ENCODE measurements around the gene LMLN.
A peak's percentile ranks its signal among the peaks of the same experiment; 100 is the strongest.
"Not testable (repeated sequence)": the region's sequence is repeated elsewhere in the genome, so short reads cannot be mapped to it uniquely, and the experiment has no call there.

The LMLN gene

DNA sequence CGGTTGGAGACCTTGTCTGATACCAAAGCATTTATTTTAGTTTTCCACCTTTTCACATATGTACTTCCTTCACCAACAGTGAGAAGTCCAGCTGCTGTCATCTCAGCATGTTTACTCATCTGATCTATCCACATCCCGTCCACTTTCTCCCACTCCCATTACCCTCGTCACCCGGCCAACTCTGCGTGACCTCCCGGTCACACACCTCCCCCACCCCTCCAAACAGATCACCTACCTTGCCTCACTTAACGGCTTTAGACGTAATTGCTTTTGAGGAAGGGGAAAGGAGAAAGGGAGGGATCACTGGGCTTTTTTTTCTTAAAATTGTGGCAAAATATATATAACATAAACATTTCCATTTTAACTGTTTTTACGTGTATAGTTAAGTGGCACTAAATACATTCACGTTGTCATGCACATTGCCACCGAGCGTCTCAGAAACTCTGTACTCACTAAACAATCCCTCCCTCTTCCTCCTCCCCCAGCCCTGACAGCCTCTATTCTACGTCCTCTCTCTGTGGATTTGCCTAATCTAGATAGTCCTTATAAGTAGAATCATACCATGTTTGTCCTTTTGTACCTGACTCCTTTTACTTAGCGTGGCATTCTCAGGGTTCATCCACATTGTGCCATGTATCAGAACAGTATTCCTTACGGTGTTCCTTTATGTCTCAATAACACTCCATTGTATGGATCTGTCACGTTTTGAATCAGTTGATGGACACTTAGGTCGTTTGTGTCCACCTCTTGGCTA is 67.2 kb downstream of the LMLN start:
- DNase-seq (ENCODE audit: low read depth in 2 of 2), result no peak

GRCh38 chr3:198027799-198028390 is 67.9 kb downstream of the LMLN start:
- no peak for DNase-seq (ENCODE audit: low read depth in 2 of 2)

DNA sequence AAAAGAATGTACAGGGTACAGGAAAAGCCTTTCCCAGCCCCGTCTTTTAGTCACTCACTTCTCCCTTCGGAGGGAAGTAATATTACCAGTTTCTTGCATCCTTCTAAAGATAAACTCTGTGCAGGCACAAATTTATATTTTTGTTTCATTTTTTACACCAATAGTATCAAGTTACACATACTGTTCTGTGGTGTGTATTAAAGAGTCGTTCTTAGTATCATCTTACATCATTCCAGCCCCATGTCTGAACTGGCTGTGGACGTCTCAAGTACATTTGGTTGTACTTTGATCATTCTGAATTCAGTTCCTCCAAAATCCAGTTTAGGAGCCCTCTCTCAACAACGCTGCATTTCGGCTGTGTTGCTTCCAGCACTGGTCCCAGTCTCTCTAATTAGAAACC is 68.7 kb downstream of the LMLN start:
- no peak for DNase-seq (ENCODE audit: low read depth in 2 of 2)

DNA sequence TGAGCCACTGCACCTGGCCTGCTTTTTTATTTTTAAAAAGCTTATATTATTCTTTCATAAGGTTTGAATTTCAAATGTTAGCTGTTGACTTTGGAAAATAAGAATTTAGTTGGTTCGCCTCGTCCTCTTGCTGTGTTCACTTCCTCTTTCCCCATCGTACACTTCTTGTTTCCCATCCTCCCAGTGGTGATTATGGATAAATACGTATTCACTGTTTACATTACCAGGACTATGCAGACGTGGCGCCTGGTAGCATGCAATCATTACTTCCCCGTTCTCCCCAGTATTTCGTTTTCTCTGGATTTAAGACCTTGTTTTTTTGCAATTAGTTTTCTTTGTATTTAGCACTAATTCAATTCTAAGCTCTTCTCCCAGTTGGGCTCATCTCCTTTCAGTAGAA is 70.1 kb downstream of the LMLN start:
- DNase-seq (ENCODE audit: low read depth in 2 of 2), result no peak

- DNase-seq (ENCODE audit: low read depth in 2 of 2), result no peak
Measured at GRCh38 chr3:198030726-198031125, 70.7 kb downstream of the LMLN start.

GRCh38 chr3:198032039-198032936 is 72.3 kb downstream of the LMLN start:
- no peak for DNase-seq (ENCODE audit: low read depth in 2 of 2)

GRCh38 chr3:198043119-198043518 is 83.1 kb downstream of the LMLN start:
- no peak for DNase-seq (ENCODE audit: low read depth in 2 of 2)

DNA sequence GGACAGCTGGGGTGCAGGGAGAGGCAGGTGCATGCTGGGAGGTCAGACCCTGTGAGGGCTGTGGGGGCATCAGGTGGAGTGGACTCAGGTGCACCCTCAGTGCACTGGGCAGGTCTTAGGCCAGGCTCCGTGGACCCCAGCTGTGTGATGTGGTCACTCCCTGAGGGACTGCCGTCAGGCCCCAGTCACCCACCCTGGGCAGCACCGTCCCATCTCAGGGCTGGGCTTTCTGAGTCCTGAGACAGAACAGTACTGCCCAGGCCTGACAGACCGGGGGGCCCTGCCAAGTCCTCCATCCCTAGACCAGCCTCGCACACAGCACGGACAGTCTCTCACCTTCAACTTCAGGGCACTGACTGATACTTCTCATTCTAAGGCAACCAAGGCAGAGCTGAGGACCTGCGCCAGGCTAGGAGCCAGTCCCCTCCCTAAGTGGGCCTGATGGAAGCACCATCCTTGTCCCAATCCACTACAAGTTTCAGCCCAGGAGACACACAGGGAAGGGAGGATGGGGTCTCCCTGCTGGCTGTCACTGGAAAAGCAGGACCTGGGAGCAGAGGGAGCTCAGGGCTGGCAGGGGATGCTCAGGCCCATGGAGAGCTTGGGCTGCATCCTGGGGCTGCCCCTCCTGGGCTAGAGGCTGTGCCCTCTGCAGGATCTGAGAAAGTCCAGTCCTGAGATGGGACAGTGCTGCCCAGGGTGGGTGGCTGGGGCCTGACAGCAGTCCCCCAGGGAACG is 86.3 kb downstream of the LMLN start:
- no peak for DNase-seq (ENCODE audit: low read depth in 2 of 2)

GRCh38 chr3:198048445-198048844 is 88.4 kb downstream of the LMLN start:
- DNase-seq (ENCODE audit: low read depth in 2 of 2), result no peak

DNA sequence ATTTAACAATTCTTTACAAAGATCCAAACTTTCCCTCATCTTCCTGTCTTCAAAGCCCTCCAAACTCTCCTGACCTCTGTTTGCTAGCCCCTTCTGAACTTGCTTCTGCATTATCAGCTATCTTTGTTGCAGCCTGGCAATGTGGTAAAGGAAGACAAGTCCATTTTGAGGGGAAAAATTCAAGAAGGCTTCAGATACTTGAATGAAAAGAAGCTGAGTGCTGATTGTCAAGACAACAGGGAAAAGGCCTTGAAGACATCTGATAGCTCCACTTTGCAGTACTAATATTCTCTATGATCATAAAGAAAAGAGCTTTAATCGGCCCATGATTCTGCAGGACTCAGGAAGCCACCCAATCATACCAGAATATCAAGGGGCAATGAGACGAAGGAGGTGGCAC is 91.8 kb downstream of the LMLN start:
- DNase-seq (ENCODE audit: low read depth in 2 of 2), result no peak

DNA sequence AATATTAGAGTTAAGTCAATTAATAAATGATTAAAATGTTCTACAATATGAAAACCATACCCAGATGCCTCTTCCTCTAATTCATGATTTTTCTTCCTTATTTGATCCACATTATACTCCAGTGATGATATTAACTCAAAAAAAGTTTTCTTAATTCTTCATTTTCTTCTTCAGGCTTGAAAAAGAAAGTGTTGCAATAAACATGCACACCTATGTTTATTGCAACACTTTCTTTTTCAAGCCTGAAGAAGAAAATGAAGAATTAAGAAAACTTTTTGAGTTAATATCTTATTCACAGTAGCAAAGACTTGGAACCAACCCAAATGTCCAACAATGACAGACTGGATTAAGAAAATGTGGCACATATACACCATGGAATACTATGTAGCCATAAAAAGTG is 93.4 kb downstream of the LMLN start:
- DNase-seq (ENCODE audit: low read depth in 2 of 2), result not testable (repeated sequence)

DNA sequence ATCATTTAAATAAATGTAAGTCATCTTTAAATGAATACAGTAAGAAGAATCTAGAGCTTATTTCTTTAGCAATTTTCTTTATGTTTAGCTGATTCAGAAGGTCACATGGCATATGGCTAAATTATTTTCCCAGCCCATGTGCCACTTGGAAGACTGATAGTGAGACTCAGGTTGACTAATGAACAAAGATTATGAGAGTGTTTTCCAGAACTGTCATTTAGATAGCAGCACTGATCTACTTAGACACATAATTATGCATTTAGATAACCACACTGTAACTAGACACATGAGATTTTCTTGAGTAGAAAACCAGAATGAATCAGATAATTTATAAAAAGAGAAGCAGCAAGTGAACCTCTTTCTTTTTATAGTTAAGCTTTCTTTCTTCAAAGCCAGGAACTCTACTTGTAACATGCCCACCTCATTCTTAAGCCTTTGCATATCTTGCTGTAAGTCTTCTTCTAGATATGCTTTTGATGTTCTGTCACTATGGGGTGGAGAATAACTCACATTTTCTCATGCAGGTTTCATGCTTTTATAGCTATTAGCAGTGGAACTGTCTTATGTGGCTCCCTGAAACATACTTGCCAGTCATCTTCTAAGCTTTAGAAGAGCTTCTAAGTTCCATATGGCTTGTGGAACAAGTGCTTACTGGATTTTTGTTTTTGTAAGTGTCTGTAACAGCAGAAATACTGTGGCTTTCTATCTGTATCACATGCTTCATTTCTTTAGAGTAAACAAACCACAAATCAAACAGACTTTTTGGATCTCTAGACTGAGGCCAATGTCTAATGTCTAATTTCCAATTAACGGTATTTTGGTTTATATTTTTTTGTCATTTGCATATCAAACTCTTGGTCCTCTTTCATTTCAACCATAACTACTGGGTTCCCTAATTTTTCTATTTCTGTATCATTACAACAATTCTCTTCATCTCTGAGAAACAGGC is 101.4 kb downstream of the LMLN start:
- no peak for DNase-seq (ENCODE audit: low read depth in 2 of 2)

GRCh38 chr3:198062068-198062465 is 102.0 kb downstream of the LMLN start:
- DNase-seq (ENCODE audit: low read depth in 2 of 2), result no peak

- no peak for DNase-seq (ENCODE audit: low read depth in 2 of 2)
Measured at GRCh38 chr3:198064420-198064819, 104.4 kb downstream of the LMLN start.

- no peak for DNase-seq (ENCODE audit: low read depth in 2 of 2)
Measured at GRCh38 chr3:198065897-198066296, 105.9 kb downstream of the LMLN start.

GRCh38 chr3:198067416-198067815 is 107.4 kb downstream of the LMLN start:
- DNase-seq (ENCODE audit: low read depth in 2 of 2), result no peak

GRCh38 chr3:198070871-198071270 is 110.9 kb downstream of the LMLN start:
- no peak for DNase-seq (ENCODE audit: low read depth in 2 of 2)

- DNase-seq (ENCODE audit: low read depth in 2 of 2), result peak in 1 of 2 donors; percentile 9
Measured at GRCh38 chr3:198071602-198072287, 111.7 kb downstream of the LMLN start.

- DNase-seq (ENCODE audit: low read depth in 2 of 2), result no peak
Measured at GRCh38 chr3:198076722-198077308, 116.8 kb downstream of the LMLN start.

Data from stimulated activated CD4-positive, alpha-beta T cell treated with anti-CD3 and anti-CD28 coated beads, Interleukin-1b, Interleukin-23, amount 100 ng/mL, for 1 hour (primary cell).